DOHH2 (cell line): Measurements from ENCODE around the gene DNAH14.

Source experiments
- EZH2phosphoT487 ChIP-seq: fragments of 200-600 bp; sonication (generic); IDR thresholded peaks from 2 replicates; pipeline ENCODE4 v1.6.1; 2017; ENCODE audit warnings: borderline replicate concordance, mild to moderate bottlenecking, antibody characterized with exemption, low read length, moderate library complexity, mixed read lengths
- TF ChIP-seq, protein P1 (sequence below): fragments of 200-600 bp; sonication (generic); IDR thresholded peaks from one replicate; pipeline ENCODE4 v1.5.1; 2014; ENCODE audit warnings: antibody characterized with exemption, mild to moderate bottlenecking, low read depth, low read length; ENCODE audit not compliant: poor library complexity, severe bottlenecking

DNA sequence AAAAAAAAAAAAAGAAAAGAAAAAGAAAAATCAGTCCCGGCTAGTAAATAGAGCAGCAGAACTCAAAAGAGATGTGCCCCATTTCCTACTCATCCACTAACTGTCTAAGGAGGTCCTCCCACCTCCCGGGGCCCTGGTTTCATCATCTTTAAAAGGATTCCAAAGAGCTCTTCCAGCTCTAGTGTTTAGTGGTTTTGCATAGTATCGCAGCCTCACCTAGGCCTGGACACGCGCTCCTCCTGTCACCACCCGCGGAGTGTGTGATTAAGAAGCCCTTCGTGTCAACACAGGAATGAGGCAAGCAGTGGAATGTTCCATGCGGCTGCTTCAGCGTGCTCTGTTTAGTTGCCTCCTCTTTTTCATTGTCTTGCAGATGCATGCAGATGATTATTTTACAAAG is 449.4 kb downstream of the DNAH14 start:
- TF ChIP-seq, protein P1, sequence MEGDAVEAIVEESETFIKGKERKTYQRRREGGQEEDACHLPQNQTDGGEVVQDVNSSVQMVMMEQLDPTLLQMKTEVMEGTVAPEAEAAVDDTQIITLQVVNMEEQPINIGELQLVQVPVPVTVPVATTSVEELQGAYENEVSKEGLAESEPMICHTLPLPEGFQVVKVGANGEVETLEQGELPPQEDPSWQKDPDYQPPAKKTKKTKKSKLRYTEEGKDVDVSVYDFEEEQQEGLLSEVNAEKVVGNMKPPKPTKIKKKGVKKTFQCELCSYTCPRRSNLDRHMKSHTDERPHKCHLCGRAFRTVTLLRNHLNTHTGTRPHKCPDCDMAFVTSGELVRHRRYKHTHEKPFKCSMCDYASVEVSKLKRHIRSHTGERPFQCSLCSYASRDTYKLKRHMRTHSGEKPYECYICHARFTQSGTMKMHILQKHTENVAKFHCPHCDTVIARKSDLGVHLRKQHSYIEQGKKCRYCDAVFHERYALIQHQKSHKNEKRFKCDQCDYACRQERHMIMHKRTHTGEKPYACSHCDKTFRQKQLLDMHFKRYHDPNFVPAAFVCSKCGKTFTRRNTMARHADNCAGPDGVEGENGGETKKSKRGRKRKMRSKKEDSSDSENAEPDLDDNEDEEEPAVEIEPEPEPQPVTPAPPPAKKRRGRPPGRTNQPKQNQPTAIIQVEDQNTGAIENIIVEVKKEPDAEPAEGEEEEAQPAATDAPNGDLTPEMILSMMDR = no peak
- TF ChIP-seq EZH2phosphoT487 = no peak
